Measurements from ENCODE around the gene DDX24.

The DDX24 gene

DNA sequence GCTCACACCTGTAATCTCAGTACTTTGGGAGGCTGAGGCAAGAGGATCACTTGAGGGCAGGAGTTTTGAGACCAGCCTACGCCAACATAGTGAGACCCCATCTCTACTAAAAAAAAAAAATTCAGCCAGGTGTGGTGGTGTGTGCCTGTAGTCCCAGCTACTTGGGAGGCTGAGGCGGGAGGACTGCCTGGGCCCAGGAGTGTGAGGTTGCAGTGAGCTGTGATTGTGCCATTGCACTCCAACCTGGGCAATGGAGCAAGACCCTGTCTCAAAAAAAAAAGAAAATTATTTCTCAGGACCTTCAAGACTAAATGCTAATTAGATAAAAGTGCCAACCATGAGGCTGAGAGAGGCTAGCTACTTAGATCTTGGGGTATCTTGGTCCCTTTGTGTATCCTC, 31.4 kb downstream of the DDX24 start:
- DNase-seq (ENCODE audit: low spot score) = no peak
- no peak for FAIRE-seq

DNA sequence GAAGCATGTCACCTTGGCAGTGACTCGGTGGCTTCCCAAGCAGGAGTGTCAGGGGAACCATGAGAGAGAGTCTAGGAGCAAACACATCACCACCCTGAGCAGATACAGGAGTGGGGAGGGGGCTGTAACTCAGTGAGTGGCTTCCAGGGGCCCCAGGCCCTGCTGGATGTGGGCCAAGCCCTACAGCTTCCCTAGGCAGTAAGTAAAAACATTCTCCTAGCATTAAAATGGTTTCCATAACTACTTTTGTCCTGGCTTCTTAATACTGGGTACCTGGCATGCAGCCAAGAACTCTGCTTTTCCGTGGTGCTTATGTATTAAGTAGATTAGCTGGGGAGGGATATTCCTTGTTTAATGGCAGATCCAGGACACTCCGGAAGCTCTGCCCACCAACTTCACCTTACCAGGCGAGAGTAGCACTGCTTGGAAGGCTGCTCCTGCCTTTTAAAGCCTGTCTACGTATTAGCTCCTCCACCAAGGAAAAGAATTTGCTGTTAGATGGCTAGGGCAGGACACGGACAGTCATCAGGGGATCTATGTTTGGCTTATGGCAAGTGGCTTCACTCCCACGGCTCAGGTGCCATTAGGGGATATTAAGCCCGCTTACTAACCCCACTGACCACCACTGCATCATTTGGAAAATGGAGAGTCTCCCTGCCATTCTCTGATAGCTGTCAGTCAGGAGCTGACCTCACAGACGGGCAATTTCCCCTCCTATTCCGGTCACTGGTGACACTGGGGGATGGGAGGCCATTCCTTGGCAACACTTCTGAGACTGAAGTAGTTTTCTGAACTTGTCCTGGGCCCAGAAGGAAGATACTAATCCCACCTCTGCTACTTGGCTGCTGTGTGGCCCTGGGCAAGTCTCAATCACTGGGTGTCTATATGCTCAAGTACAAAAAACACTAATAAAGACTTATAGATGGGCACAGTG, 32.0 kb downstream of the DDX24 start:
- no peak for FAIRE-seq
- no peak for DNase-seq (ENCODE audit: low spot score)

- DNase-seq (ENCODE audit: low spot score) (no peak), FAIRE-seq (no peak)
These were observed 33.4 kb downstream of the DDX24 start for GRCh38 chr14:94047581-94047980.

GRCh38 chr14:94046696-94047250, 34.2 kb downstream of the DDX24 start:
- FAIRE-seq = no peak
- DNase-seq (ENCODE audit: low spot score) = no peak

DNA sequence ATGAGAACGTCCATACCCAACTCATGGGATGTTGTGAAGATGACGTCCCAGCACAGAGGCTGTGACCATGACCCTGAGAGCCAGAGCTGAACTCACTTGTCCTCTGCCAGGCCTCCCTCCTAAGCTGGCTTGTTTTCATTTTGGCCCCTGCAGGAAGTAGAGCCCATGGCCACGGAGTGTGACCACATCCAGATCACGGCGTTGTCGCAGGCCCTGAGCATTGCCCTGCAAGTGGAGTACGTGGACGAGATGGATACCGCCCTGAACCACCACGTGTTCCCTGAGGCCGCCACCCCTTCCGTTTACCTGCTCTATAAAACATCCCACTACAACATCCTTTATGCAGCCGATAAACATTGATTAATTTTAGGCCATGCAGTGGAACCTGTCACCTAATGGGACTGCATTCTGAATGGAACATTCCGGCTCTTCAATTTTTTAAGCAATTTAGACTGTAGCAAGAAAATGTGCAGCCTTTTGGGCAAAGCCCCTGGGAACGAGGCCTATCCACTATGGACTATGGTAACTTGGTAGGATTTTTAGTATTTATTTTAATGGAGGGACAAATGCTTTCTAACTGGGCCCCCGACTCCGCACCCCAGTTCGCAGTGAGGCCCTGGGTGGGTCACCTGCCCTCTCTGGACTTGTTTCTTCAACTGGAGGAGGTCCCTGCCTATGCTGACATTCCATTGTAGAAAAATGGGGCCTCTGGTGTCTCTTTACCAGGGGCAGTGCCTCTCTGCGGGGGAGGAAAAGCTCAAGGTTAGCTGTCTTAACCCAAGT, 35.2 kb downstream of the DDX24 start:
- DNase-seq (ENCODE audit: low spot score) (no peak), FAIRE-seq (no peak)

- FAIRE-seq = no peak
These were observed 35.9 kb downstream of the DDX24 start for GRCh38 chr14:94045101-94045500.

DNA sequence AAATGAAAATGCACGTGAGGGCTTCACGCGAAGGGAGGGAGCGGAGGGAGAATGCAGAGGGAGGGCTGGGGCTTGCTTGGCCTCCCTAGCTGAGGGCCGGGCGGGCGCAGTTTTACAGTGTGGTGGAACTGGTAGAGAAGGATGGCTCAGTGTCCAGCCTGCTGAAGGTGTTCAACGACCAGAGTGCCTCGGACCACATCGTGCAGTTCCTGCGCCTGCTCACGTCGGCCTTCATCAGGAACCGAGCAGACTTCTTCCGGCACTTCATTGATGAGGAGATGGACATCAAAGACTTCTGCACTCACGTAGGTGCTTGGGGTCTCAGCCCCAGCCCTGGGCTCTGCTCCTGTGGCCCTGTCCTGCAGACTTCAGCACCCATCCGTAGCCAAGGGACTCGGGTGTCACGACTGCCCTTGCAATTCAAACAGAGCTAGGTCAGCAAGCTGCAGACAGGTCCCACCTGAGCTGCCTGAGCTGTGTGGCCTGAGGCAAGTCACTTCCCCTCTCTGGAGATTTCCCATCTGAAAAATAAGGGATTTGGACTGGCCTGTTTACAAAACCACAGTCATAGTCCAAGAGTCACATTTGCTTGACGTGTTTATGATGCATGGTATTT, 36.4 kb downstream of the DDX24 start:
- no peak for DNase-seq (ENCODE audit: low spot score)
- FAIRE-seq = no peak

More at GRCh38 chr14:94045101-94045500, 35.9 kb downstream of the DDX24 start:
- DNase-seq (ENCODE audit: low spot score) = no peak

GRCh38 chr14:94043756-94044475, 37.1 kb downstream of the DDX24 start:
- FAIRE-seq (no peak), DNase-seq (ENCODE audit: low spot score) (no peak)

DNA sequence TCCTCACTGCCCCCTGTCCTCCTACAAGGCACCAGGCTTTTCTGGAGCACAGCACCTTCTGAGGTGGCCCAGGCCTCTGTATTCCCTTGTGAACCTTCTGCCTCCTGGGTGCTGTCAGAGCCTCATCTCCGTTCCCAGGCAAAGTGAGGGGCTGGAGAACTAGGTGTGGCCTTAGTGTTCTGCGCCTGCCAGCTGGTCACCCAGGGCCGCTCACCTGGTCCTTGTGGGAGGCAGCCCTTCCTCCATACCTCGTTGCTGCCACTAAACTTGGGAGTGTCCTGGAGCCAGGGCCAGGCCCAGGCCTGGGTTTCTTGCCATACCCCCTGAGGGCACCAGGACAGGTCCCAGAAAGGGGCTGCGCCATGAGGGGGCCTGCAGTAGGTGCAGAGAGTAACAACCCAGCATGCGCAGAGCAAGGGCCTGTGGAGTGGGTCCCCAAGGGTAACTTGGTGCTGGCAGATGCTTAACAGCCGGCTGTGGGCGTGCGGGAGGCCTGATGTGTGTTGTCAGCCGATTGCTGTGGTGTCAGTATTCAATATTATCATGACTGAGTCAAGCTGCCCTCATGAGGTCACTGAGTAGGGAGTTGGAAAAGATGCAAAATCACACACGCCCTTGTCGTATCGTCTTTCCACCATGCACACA, 37.8 kb downstream of the DDX24 start:
- no peak for DNase-seq (ENCODE audit: low spot score)
- no peak for FAIRE-seq

GRCh38 chr14:94042433-94043091, 38.4 kb downstream of the DDX24 start:
- DNase-seq (ENCODE audit: low spot score) = no peak

DNA sequence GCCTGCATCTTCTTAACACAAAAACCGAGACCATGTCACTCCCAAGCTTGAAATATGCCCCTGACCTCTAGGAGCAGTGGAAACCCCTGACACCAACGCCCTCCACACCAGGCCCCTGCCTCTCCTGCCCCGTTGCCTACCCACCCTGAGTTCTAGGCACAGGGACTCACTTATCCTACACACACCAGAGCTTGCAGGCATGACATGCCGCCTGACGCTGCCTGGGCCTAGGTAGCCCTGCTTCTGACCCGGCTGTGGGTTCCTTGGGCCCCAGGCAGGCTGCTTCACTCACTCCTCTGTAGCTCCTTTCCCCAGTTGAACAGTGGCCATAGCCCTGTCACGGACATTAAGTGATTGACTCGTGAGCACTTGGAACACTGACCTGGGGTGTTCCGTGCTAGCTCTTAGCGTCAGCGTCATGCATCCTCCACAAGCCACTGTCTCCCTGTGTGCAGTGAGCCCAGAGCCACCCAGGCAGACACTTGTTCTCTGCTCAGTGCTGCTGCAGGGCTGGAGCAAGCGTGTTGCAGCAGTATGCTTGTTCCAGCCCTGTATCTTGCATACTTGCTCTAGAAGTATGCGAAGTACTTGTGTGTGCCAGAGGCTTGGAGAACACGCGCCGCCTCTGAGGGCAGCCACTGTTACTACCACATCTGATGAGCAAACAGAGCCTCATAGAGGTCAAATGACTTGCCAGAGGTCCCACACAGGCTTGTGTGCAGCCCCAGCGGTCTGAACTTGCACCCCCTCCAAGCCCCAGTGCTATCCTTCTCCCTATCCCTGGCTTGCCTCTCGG, 39.3 kb downstream of the DDX24 start:
- FAIRE-seq (no peak), DNase-seq (ENCODE audit: low spot score) (no peak)

More at GRCh38 chr14:94042433-94043091, 38.4 kb downstream of the DDX24 start:
- FAIRE-seq = no peak

DNA sequence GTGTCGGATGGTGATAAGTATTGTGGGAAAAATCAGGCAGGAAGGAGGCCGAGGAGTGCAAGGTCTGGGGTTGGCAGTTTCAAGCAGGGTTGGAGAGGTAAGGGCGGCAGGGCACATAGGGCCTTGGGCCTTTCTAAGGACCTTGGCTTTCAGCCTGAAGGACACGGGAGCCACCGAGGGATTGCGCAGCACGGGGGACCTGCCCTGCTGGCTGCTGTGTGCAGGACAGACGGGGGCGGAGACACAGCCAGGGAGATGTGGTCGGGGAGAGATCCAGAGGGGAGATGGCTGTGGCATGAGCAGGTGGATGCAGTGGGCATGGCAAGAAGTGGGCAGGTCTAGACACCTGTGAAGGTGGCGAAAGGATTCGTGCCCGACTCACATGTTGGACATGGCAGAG, 40.2 kb downstream of the DDX24 start:
- DNase-seq (ENCODE audit: low spot score) (no peak), FAIRE-seq (no peak)

DNA sequence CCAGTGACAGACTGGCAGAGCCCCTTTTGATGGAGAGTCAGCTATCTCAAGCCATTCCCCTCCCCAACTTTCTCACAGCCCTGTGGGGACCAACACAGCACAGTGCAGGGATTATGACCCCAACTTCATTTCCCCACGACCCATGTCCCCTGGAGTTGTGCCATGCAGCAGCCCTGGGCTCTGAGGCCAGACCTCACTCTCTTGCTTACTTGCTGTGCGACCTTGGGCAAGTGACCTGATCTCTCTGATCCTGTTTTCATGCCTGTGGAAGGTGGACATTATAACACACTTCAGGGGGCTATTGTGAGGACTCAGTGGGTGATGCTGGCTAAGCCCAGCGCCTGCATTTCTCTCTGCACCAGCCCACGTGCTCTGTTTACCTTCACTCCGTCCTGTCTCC, 40.8 kb downstream of the DDX24 start:
- FAIRE-seq (no peak), DNase-seq (ENCODE audit: low spot score) (no peak)

- no peak for DNase-seq (ENCODE audit: low spot score)
- FAIRE-seq = no peak
These were observed 41.9 kb downstream of the DDX24 start for GRCh38 chr14:94038921-94039629.

- no peak for FAIRE-seq
- no peak for DNase-seq (ENCODE audit: low spot score)
These were observed 42.5 kb downstream of the DDX24 start for GRCh38 chr14:94038510-94038909.

- no peak for DNase-seq (ENCODE audit: low spot score)
- FAIRE-seq = no peak
These were observed 43.0 kb downstream of the DDX24 start for GRCh38 chr14:94037954-94038353.

DNA sequence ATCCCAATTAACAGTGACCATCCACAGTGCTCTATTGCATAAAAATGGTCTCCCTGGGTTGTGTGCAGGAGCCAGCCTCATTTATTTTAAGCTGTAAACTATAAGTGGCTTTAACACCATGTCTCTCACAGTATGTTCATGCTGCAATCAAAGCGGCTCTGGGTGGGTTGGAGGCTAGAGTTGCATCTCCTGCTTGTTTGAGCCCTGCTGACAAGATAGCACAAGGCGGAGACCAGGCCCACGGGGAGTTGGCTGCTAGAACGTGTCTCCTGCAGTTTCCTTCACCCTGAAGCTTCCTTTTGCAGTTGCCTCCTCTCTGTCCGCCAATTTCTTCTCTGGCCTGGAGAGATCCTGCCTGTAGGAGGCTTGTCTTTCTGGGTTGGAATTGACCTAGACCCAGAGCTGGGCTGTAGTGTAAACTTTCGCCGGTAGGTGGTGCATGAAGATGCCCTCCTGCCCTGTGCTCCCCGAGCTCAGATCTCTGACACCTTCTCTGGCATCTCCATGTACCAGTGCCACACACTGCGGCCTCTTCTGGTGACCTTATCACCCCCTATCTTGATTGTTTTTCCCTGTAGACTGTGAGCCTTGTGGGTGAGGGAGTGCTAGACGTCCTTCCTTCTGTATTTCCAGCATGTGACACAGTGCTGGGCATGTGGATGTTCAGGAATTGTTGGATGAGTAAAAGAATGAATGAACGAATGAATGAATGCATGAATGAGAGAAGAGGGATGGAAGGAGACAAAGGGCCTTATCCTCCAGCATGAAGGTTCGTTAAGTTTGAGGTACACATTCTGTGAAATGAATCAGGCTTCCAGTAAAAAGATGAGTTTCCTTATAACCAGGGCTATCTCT, 44.5 kb downstream of the DDX24 start:
- DNase-seq (ENCODE audit: low spot score) (peak; percentile 43), FAIRE-seq (no peak)

DNA sequence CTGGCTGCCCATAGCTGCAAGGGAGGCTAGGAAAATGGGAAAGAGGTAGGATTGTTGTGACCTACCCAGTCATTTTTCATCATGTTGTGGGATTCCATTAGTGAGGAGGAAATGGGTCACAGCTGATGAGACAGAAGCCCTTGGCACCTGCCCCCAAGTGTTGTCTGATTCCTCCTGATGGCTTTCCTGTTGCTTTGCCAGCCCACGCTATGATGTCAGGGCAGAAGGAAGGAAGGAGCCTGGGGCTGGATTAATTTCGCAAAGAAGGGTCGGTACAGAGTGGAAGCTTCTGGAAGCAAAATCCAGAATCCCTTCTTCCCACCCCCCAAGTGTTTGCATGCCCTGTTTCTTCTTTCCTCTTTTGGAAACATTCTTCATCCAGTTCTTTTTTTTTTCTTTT, 46.1 kb downstream of the DDX24 start:
- DNase-seq (ENCODE audit: low spot score) (no peak), FAIRE-seq (no peak)
